ENCODE results near the gene MPHOSPH10. TPM values are rescaled to one million over a fixed set of nuclear protein-coding genes. Genes with fewer than 3 reads are reported as not detected.

Gene MPHOSPH10
- total and polyA plus RNA-seq, 2 of the 13 experiments (the other 11 are each of a cell fraction or from before 2014, with no cell fraction given), result 37.8 to 137 TPM

GRCh38 chr2:71148506-71149063 is 18.2 kb downstream of the MPHOSPH10 start:
- ChIA-PET CTCF (ENCODE audit: low intra/inter-chr PET ratio, low total read pairs) (no interaction called here), POLR2A (interaction anchor here (1.1 to 1.5 kb wide), 2 partner anchors 18 to 19 kb away, joined by 3 to 4 read pairs; partner anchors contain the start of genes MCEE and MPHOSPH10)
- in situ Hi-C loops (cut with HindIII; ENCODE audit: extremely low pct_ligation_motif_present, low pct_unique_long_range_greater_than_20kb), result no loop called here
- Histone ChIP-seq H3K4me2 (ENCODE audit: low read depth, low read length) (no peak overlapping the region), H3K4me1 (ENCODE audit: insufficient read depth, low read length) (no peaks in the 10 kb centered on the region), H3K9ac (ENCODE audit: insufficient read depth, low read depth, low read length) (no peak overlapping the region), H3K9me3 (ENCODE audit: low read length) (no peaks in the 10 kb centered on the region), H3K4me3 (replicated peaks in 1 of 3; ENCODE audit: insufficient read depth in 1 of 3, low read depth in 2 of 3, low read length in 3 of 3) (no peak overlapping the region), H3K79me2 (ENCODE audit: insufficient read depth, low read length) (no peaks in the 10 kb centered on the region), H3K36me3 (replicated peaks in 1 of 2; ENCODE audit: control insufficient read depth in 1 of 2, insufficient read depth in 2 of 2, low read length in 2 of 2) (peaks cover 35 to 65% of the 10 kb centered on the region in 2 experiments), H2AFZ (ENCODE audit: low read length) (no peak overlapping the region), H3K27ac (ENCODE audit: extremely low read length, insufficient read depth, low read length) (no peak overlapping the region), H4K20me1 (ENCODE audit: insufficient read depth, low read length) (peaks cover 8% of the 10 kb centered on the region), H3K27me3 (ENCODE audit: control insufficient read depth in 1 of 2, insufficient read depth in 2 of 2, low read length in 2 of 2) (no peaks in the 10 kb centered on the region)
- 94% methylated on average over 2 of the region's 2 CpGs for WGBS (ENCODE audit: low lambda C conversion rate)
- no peak for ATAC-seq
- TF ChIP-seq MYC (CRISPR knock-in tag; IDR thresholded peaks at IDR 0.05; ENCODE audit: borderline replicate concordance) (no peak), HOXA9 (CRISPR knock-in tag; IDR thresholded peaks at IDR 0.05; ENCODE audit: borderline replicate concordance) (no peak), ZNF124 (CRISPR knock-in tag; IDR thresholded peaks at IDR 0.05) (no peak), RNF2 (conservative IDR thresholded peaks at IDR 0.05; ENCODE audit: low read depth) (no peak), ZBTB37 (CRISPR knock-in tag; IDR thresholded peaks at IDR 0.05) (no peak), ZBTB25 (CRISPR knock-in tag; IDR thresholded peaks at IDR 0.05) (no peak), ZNF414 (CRISPR knock-in tag; IDR thresholded peaks at IDR 0.05) (no peak), ZNF234 (CRISPR knock-in tag; conservative IDR thresholded peaks at IDR 0.05) (no peak), POLR2A (IDR thresholded peaks at IDR 0.05; ENCODE audit: insufficient read depth in 1 of 2, low read depth in 2 of 2, low read length in 2 of 2) (no peak), KDM3A (CRISPR knock-in tag; IDR thresholded peaks at IDR 0.05; ENCODE audit: low read depth) (no peak)
- intact Hi-C loops (cut with micrococcal nuclease; ENCODE audit: unreplicated experiment), result no loop called here
- no peak for DNase-seq (ENCODE audit: low spot score)
- BruUV-seq (replicated peaks), result no TSS peak
- FAIRE-seq, result no peak
